ENCODE measurements around the gene ASB2. TPM values are rescaled to one million over a fixed set of nuclear protein-coding genes. Genes with fewer than 3 reads are reported as not detected.

ASB2 gene, protein sequence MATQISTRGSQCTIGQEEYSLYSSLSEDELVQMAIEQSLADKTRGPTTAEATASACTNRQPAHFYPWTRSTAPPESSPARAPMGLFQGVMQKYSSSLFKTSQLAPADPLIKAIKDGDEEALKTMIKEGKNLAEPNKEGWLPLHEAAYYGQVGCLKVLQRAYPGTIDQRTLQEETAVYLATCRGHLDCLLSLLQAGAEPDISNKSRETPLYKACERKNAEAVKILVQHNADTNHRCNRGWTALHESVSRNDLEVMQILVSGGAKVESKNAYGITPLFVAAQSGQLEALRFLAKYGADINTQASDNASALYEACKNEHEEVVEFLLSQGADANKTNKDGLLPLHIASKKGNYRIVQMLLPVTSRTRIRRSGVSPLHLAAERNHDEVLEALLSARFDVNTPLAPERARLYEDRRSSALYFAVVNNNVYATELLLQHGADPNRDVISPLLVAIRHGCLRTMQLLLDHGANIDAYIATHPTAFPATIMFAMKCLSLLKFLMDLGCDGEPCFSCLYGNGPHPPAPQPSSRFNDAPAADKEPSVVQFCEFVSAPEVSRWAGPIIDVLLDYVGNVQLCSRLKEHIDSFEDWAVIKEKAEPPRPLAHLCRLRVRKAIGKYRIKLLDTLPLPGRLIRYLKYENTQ
- polyA plus RNA-seq (ENCODE audit: insufficient read length) = 31.7 TPM

DNA sequence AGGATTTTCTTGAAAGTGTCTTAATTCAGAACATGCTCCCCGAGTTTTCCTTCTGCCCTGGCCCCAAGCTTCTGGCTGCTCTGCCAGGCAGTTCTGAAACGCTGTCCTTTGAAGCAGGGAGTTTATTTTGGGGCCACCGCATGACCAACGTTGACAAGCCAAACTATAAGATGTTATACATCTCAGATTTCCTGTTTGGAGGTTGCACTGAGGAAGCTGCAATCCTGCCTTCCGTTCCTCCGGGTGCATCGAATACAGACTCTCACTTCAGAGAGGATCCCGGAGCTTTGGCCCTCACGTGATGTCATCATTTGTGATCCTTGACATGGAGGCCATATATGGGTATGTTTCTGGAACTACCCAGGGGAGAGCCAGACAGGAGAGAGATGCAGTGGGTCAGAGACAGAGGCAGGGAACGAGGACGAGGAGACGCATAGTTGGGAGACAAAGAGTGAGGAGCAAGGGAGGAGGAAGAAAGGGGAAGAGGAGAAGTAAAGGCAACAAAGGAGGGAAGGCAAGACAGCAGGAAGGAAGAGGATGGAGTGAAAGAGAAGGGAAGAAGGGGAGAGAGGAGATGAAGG is at the start of gene ASB2:
Gene ASB2, minus strand, starts transcription at position 94 of the 581 bp plus-strand sequence. CDS start 12,031 bp downstream, outside the sequence.
- DNase-seq = no peak

- DNase-seq = no peak
These were observed 49.4 kb upstream of the ASB2 start for GRCh38 chr14:94025720-94026119.

DNA sequence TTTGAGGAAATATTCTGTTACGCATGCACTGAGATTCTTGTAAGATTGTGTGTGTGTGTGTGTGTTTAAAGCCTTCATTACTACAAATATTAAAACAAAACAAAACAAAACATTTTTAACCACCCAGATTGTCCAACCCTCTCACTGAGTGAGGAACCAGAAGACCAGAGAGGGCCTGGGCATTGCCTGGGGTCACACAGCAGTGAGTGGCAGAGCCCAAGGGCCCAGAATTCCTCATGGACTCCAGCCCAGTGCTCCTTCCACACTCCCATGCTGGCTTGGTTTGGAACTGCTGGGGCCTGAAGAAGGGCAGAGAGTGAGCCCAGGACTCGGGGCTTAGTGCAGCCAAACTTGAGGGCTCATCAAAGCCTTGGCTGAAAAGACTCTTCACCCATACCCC is 48.2 kb upstream of the ASB2 start:
- DNase-seq = no peak

DNA sequence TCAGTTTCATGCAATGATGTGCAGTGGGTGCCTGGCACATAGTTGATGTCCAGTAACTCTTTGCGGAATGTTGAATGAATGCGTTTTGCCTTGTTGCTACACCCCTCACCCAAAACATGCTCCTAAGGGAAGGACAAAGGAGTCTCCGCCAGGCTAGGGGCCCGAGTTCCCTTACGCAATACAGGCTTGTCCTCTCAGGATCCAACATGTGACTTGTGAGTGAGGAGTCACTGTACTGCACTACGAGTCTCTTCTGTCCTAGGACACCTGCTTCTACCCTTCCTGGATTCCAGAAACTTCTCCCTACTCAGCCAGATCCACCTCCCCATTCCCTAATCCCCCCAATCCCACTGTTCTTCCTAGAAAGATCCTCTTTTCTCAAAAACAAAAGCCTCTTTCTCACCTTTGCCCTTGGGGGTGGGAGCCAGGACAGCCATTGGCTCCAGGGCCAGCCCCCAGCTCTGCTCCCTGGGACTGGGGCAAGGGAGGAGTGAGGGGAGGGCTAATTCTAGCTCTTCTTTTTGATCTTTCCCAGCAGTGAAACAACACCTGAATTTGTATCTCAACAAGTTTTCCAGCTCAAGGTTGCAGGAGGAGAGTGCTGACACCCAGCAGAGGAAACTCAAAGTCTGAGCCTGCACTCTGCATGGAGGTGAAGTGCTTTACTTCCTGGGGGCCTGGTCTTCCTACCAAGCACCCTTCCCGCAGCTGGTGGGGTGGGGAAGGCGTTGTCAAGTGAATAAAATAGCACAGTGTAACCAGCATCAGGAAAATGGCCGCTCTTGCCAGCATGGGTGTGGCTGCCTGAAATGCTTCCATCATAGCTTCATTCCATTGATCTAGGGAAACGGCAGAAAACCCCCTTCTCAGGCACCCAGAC is 46.4 kb upstream of the ASB2 start:
- DNase-seq = no peak

GRCh38 chr14:94021416-94022157 is 45.2 kb upstream of the ASB2 start:
- DNase-seq = no peak

DNA sequence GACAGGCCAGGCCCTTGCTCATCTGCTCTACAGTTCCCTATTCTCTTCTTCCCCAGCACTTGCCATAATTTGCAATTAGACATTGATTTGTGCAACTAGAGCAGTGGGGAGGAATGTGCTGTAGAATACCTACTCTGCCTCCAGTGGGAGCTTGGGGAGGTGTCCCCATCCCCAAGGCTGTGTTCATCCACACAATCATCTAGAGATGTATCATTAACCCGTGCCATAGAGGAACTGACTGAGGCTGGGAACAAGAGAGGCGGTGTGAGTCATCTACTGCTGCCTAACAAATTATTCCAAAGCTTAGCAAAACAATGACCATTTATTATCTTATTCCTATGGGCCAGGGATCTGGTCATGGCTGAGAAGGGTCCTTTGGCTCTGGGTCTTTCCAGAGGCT is 44.6 kb upstream of the ASB2 start:
- no peak for DNase-seq

- no peak for DNase-seq
These were observed 43.9 kb upstream of the ASB2 start for GRCh38 chr14:94020267-94020666.

- no peak for DNase-seq
These were observed 43.0 kb upstream of the ASB2 start for GRCh38 chr14:94019329-94019728.

DNA sequence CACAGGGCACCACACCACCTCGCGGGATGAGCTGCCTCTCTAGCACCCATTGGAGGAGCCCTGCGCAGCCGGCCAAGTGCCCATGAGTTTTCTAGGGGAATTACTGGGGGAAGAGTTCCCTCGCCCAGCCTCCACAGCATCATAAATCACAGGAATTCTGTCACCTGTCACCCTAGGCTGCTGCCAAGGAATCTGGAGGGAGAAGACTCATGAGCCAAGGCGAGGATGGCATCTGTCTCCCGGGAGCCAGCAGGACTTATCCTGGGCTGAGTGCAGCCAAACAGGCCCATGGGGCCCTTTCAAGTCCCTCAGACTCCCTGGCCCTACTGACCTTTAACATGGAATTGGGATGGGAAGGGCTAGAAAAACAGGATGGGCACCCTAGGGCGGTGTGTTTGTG is 41.9 kb upstream of the ASB2 start:
- no peak for DNase-seq

- DNase-seq = no peak
These were observed 40.1 kb upstream of the ASB2 start for GRCh38 chr14:94016446-94016976.

DNA sequence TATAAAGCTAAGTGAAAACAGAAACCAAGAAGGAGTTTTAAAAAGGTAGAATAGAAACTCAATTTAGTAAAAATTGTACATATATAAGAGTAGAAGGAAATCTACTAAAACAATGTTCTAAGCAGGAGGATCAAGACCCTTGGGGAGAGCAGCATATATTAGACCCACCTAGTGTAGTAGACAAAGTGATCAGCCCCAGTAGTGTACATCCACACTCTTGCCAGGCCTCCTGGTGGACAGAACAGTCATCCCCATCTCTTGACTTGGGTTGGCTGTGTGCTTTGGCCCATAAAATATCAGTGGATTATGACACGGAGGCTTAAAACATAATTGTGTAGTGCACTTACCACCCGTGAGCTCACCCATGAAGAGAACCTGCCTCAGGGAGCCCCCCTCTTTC is 38.9 kb upstream of the ASB2 start:
- no peak for DNase-seq

GRCh38 chr14:94014382-94014781 is 38.0 kb upstream of the ASB2 start:
- DNase-seq = no peak

DNA sequence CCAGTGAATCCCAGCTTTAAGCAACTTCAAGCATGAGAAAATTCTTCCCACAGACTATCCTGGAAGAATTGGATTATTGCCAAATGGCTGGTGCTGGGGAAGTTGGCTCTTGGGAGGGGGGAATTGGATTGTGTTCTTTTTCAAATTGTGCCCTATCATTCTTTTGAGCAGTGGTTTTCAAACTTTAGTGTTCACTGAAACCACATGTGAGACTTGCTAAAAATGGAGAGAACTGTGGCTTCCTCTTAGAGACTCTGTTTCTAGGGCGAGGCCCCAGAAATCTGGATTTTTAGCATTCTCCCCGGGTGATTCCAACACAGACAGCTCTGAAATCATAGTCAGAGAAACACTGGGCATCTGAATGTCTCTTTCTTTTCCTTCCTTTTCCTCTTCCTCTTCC is 35.4 kb upstream of the ASB2 start:
- no peak for DNase-seq

DNA sequence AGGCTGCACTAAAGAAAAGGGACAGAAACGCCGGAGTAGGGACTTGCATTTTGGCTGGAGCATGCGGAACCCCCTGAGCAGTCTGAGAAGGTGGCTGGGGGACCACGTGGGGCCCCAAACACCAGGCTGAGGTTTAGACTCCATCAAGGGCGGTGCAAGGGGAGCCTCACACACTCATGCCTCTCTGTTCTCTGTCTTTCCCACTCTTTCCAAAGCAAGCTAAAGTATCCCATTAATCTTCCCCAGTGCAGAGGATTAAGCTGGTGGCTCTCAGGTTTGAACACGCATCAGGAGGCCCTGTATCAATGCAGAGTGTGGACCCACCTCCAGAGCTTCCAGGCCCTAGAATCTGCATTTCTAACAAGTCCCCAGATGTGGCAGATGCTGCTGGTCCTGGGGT is 34.3 kb upstream of the ASB2 start:
- no peak for DNase-seq

GRCh38 chr14:94009767-94010166 is 33.4 kb upstream of the ASB2 start:
- no peak for DNase-seq

DNA sequence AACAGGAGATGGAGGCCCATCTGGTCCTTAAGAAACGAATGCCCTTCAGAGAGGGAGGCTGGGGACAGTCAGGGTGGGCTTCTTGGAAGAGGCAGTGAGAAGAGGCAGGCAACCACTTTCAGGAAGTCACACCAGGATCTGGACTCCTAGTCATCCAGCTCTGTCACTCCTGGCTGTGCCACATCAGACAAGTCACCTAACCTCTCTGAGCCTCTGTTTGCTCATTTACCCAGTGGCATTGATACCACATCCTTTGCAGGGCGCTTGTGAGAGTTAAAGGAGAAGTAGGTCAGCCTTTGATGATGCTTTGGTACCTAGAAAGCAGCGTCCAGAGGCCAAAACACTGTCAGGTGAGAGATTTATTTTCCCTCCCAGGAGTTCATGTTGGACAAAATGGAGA is 31.9 kb upstream of the ASB2 start:
- no peak for DNase-seq

- no peak for DNase-seq
These were observed 29.1 kb upstream of the ASB2 start for GRCh38 chr14:94005324-94006073.

DNA sequence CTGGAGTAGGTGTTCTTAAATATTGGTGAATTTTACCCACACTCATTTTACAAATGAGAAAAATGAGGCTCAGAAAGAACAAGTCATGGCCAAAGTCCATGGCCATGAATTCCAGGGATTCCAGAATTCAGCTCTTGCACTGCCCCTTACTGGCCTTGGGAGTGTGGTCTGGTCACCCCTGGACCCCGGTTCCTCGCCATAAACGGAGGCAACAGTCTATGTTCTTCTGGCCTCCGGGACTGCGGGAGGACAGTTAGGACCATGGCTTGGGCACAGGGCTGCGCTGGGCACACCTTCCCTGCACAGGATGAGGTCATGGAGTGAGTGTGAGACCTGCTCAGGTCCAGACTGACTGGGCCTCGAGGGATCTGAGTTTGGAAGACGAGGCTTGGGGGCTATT is 27.6 kb upstream of the ASB2 start:
- DNase-seq = no peak

DNA sequence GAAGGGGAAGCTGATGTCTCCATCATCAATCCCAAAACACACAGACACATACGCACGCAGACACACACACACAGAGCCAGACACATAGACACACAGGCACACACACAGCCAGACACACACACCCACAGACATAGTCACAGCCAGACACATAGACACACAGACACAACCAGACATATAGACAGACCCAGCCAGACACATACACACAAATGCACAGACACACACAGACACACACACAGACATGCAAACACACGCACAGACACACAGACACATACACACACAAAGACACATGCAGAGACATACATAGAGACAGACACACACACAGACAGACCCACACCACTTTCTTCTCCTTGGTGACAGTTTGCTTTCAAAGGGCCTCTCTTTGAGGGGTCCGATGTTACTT is 27.0 kb upstream of the ASB2 start:
- DNase-seq = no peak

DNA sequence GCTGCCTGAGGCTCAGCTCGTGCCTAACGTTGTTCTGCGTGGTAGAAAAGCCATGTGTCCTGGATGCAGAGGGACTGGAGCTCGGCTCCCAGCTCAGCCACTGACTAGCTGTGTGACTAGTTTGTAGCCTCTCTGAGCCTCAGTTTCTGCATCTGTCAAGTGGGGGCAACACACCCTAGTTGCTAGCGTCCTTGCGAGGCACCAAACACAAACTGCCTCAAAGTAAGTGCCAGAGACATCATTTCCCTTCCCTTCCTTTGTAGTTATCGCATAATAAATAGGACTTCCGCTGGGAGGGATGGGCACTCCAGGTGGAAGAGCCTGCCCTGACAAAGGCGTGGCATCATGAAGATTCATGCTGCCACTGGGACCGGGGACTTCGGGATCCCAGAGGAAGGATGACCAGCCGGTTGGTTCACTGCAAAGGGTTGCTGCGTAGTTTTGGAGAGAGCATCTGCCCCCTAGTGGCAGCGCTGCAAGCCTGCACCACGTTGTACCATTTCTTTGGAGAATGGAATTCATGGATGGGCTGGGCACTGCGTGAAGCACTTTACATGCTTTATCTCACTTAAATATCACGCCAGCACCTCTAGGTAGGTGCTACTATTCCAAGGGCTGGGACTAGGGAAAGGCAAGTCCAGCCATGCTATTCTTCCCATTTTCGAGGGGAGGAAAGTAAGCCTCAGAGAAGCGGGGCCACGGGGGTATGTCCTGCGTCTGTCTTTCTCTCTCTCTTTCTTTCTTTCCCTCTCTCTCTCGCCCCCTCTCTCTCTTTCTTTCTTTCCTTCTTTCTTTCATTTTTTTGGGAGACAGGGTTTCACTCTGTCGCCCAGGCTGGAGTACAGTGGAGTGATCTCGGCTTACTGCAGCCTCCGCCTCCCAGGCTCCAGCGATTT is 25.4 kb upstream of the ASB2 start:
- DNase-seq = peak; percentile 65

Data from hindlimb muscle (tissue), 1 donor.